NB4 (cell line): ENCODE measurements around the gene XYLT1.

Experiments used
- CTCF ChIP-seq: IDR thresholded peaks from one replicate; pipeline ENCODE4 v1.5.1; 2012; ENCODE audit warnings: low read depth, low read length
- MYC ChIP-seq: IDR thresholded peaks from 2 replicates; pipeline ENCODE4 v1.6.1; 2011; ENCODE audit warnings: low read depth, low read length
- POLR2A ChIP-seq: IDR thresholded peaks from 2 replicates; pipeline ENCODE4 v1.6.1; 2011; ENCODE audit warnings: mild to moderate bottlenecking; ENCODE audit not compliant: insufficient read length; ENCODE audit errors: extremely low read depth

- TF ChIP-seq CTCF (no peak), POLR2A (no peak), MYC (no peak)
Measured at GRCh38 chr16:17294856-17295255, 175.9 kb downstream of the XYLT1 start.
